IMR-90 (cell line): Measurements from ENCODE around the gene AMBRA1. TPM values are rescaled to one million over a fixed set of nuclear protein-coding genes. Genes with fewer than 3 reads are reported as not detected.
A peak's percentile ranks its signal among the peaks of the same experiment; 100 is the strongest.

Experiments used
- ATAC-seq: fragments of 200-7000 bp; cut with Tn5 transposase; 2 replicates; pipeline ENCODE4 v1.9.1; 2020; ENCODE audit warnings: low read depth, mild to moderate bottlenecking, moderate library complexity
- BruUV-seq: library from RNA; stranded (reverse); fragments of 400-500 nt; replicated peaks from 2 replicates; lab custom pipeline; 2021; lab: Mats Ljungman, UMichigan
- CTCF ChIA-PET: fragments of 300-600 bp; formaldehyde crosslinking; extraction: SDS; loops from one replicate; lab custom pipeline; 2021; ENCODE audit warnings: antibody characterized with exemption; lab: Yijun Ruan, JAX
- POLR2A ChIA-PET: fragments of 300-600 bp; sonication (Branson Sonifier 250); formaldehyde crosslinking; loops from one replicate; lab custom pipeline; 2022; ENCODE audit warnings: antibody characterized with exemption; ENCODE audit not compliant: unreplicated experiment; lab: Charles Lee
- DNase-seq: peaks from one replicate; pipeline ENCODE4 v3.0.0; 2013
- H2AFZ ChIP-seq: replicated peaks from 2 replicates; pipeline ENCODE3; 2013; ENCODE audit warnings: low read length, mild to moderate bottlenecking; ENCODE audit not compliant: poor library complexity
- H2AK5ac ChIP-seq: 2 replicates; pipeline ENCODE4 v1.6.1; 2013; ENCODE audit warnings: low read depth, low read length, inconsistent platforms
- H2AK9ac ChIP-seq: replicated peaks from 2 replicates; pipeline ENCODE3; 2013; ENCODE audit warnings: mild to moderate bottlenecking, low read depth, low read length, moderate library complexity; ENCODE audit not compliant: poor library complexity
- H2BK120ac ChIP-seq: 2 replicates; pipeline ENCODE4 v1.6.1; 2013; ENCODE audit warnings: low read depth, low read length, inconsistent platforms
- H2BK15ac ChIP-seq: 3 replicates; pipeline ENCODE4 v1.6.1; 2013; ENCODE audit warnings: low read depth, low read length, inconsistent platforms
- H2BK20ac ChIP-seq: 2 replicates; pipeline ENCODE4 v1.6.1; 2013; ENCODE audit warnings: low read depth, mild to moderate bottlenecking, inconsistent platforms, low read length, moderate library complexity
- H2BK5ac ChIP-seq: 2 replicates; pipeline ENCODE4 v1.6.1; 2013; ENCODE audit warnings: mild to moderate bottlenecking, low read depth, low read length, inconsistent platforms; ENCODE audit not compliant: poor library complexity, severe bottlenecking
- H3K14ac ChIP-seq: replicated peaks from 2 replicates; pipeline ENCODE4 v1.6.1; 2013; ENCODE audit warnings: low read depth, low read length, inconsistent platforms
- H3K18ac ChIP-seq: 2 replicates; pipeline ENCODE4 v1.6.1; 2013; ENCODE audit warnings: low read depth, low read length, control low read depth
- H3K23ac ChIP-seq: 2 replicates; pipeline ENCODE4 v1.6.1; 2013; ENCODE audit warnings: low read depth, low read length, inconsistent platforms
- H3K27ac ChIP-seq: 2 replicates; pipeline ENCODE4 v1.5.1; 2013; ENCODE audit warnings: mild to moderate bottlenecking, control low read depth, low read length; ENCODE audit not compliant: insufficient read depth
- H3K27me3 ChIP-seq: 2 replicates; pipeline ENCODE4 v1.6.1; 2013; ENCODE audit warnings: low read length; ENCODE audit not compliant: control insufficient read depth, insufficient read depth
- H3K36me3 ChIP-seq: 2 replicates; pipeline ENCODE4 v1.6.1; 2013; ENCODE audit warnings: low read length, mixed read lengths; ENCODE audit not compliant: control insufficient read depth, insufficient read depth
- H3K4ac ChIP-seq: 2 replicates; pipeline ENCODE4 v1.6.1; 2013; ENCODE audit warnings: low read depth, low read length, inconsistent platforms
- H3K4me1 ChIP-seq: 2 replicates; pipeline ENCODE4 v1.6.1; 2013; ENCODE audit warnings: low read length, mixed read lengths; ENCODE audit not compliant: control insufficient read depth, insufficient read depth
- H3K4me2 ChIP-seq: 2 replicates; pipeline ENCODE4 v1.6.1; 2013; ENCODE audit warnings: low read depth, mild to moderate bottlenecking, control low read depth, low read length, moderate library complexity
- H3K4me3 ChIP-seq: 2 replicates; pipeline ENCODE4 v1.5.1; 2013; ENCODE audit warnings: low read depth, mild to moderate bottlenecking, control low read depth, low read length, moderate library complexity; ENCODE audit not compliant: insufficient read depth
- H3K56ac ChIP-seq: 2 replicates; pipeline ENCODE4 v1.6.1; 2013; ENCODE audit warnings: low read length, inconsistent platforms; ENCODE audit not compliant: insufficient read depth; ENCODE audit errors: extremely low read depth
- H3K79me1 ChIP-seq, 2 experiments: 2 replicates each; pipeline ENCODE4 v1.6.1; 2013; ENCODE audit warnings: low read length in 2 of 2, inconsistent platforms in 1 of 2, low read depth in 1 of 2
- H3K9ac ChIP-seq: 2 replicates; pipeline ENCODE4 v1.6.1; 2013; ENCODE audit warnings: low read depth, low read length, control low read depth
- H3K9me1 ChIP-seq: 2 replicates; pipeline ENCODE4 v1.6.1; 2013; ENCODE audit warnings: low read length, inconsistent platforms; ENCODE audit not compliant: insufficient read depth
- H3K9me3 ChIP-seq: 2 replicates; pipeline ENCODE4 v1.6.1; 2013; ENCODE audit warnings: low read length; ENCODE audit not compliant: control insufficient read depth, insufficient read depth
- H4K20me1 ChIP-seq: 2 replicates; pipeline ENCODE4 v1.6.1; 2013; ENCODE audit warnings: low read length, inconsistent platforms; ENCODE audit not compliant: insufficient read depth
- H4K5ac ChIP-seq: 2 replicates; pipeline ENCODE4 v1.6.1; 2013; ENCODE audit warnings: mild to moderate bottlenecking, low read depth, low read length, control low read depth
- H4K8ac ChIP-seq, 2 experiments: 2 replicates each; pipeline ENCODE4 v1.6.1; 2013; ENCODE audit warnings: low read depth in 2 of 2, low read length in 2 of 2, control low read depth in 1 of 2, inconsistent platforms in 1 of 2
- H4K91ac ChIP-seq: 2 replicates; pipeline ENCODE4 v1.6.1; 2013; ENCODE audit warnings: low read depth, low read length, inconsistent platforms; ENCODE audit not compliant: insufficient read depth
- BHLHE40 ChIP-seq: fragments of 150-350 bp; IDR thresholded peaks from 2 replicates; pipeline ENCODE4 v1.6.1; 2016; ENCODE audit warnings: mild to moderate bottlenecking, low read depth, low read length
- CEBPB ChIP-seq: IDR thresholded peaks from 2 replicates; pipeline ENCODE4 v1.6.1; 2012; ENCODE audit warnings: low read depth, low read length, improper control_type of control experiment
- CHD1 ChIP-seq: IDR thresholded peaks from 2 replicates; pipeline ENCODE4 v1.6.1; 2012; ENCODE audit warnings: low read depth, low read length, improper control_type of control experiment
- FOS ChIP-seq: fragments of 150-350 bp; IDR thresholded peaks from 2 replicates; pipeline ENCODE4 v1.6.1; 2016; ENCODE audit warnings: low read depth, low read length
- NFE2L2 ChIP-seq: fragments of 150-350 bp; IDR thresholded peaks from 2 replicates; pipeline ENCODE4 v1.6.1; 2016; ENCODE audit warnings: low read depth, mild to moderate bottlenecking, low read length
- RCOR1 ChIP-seq: IDR thresholded peaks from 2 replicates; pipeline ENCODE4 v1.6.1; 2012; ENCODE audit warnings: mild to moderate bottlenecking, low read length, improper control_type of control experiment; ENCODE audit not compliant: insufficient replicate concordance
- RFX5 ChIP-seq: IDR thresholded peaks from 2 replicates; pipeline ENCODE4 v1.8.0; 2012; ENCODE audit warnings: low read depth, mild to moderate bottlenecking, low read length, moderate library complexity
- SMC3 ChIP-seq: fragments of 150-350 bp; IDR thresholded peaks from 2 replicates; pipeline ENCODE4 v1.6.1; 2016; ENCODE audit warnings: low read depth, mild to moderate bottlenecking, antibody characterized with exemption, low read length, moderate library complexity
- WGBS, 2 experiments: methylation state at CpG; one replicate each; pipeline versions ENCODE4 v1.1.5 to v1.1.7; 2013; ENCODE audit warnings: missing lambda C conversion rate in 2 of 2; ENCODE audit not compliant: insufficient read length in 1 of 2; ENCODE audit errors: extremely low coverage in 2 of 2; 5-methylcytosine and 5-hydroxymethylcytosine counted together
- dilution Hi-C: fragments of 300-500 bp; cut with HindIII; formaldehyde crosslinking; loops from one replicate; pipeline ENCODE4 v1.14.3; 2018; ENCODE audit warnings: low sequenced_read_pairs; ENCODE audit not compliant: unreplicated experiment
- in situ Hi-C: fragments of 300-500 bp; cut with MboI; formaldehyde crosslinking; loops from 3 replicates; pipeline ENCODE4 v1.14.3; 2019; ENCODE audit warnings: low sequenced_read_pairs, inconsistent platforms, mixed read lengths
- intact Hi-C: fragments of 100-400 bp; cut with micrococcal nuclease; formaldehyde crosslinking; loops from 2 replicates; pipeline ENCODE4 v1.10.0; 2022
- polyA plus RNA-seq, 3 experiments: library from polyadenylated mRNA; depleted of rRNA; stranded (reverse); fragments of >200 nt; gene quantifications; 2 replicates each; pipeline ENCODE4 v1.2.3, GENCODE V29; 2012; ENCODE audit warnings: low replicate concordance in 1 of 3
- total RNA-seq: library from RNA; depleted of rRNA; stranded (reverse); fragments of >200 nt; gene quantifications from 2 replicates; pipeline ENCODE4 v1.2.3, GENCODE V29; 2012
- TF ChIP-seq, protein P1 (sequence below): fragments of 150-350 bp; IDR thresholded peaks from 2 replicates; pipeline ENCODE4 v1.6.1; 2016; ENCODE audit warnings: low read depth, mild to moderate bottlenecking, low read length, moderate library complexity, borderline replicate concordance
- TF ChIP-seq, protein P2 (sequence below): fragments of 150-350 bp; IDR thresholded peaks from 2 replicates; pipeline ENCODE4 v1.6.1; 2017; ENCODE audit warnings: mild to moderate bottlenecking, antibody characterized with exemption, low read length, low read depth

AMBRA1 gene
- total and polyA plus RNA-seq, 2 of the 4 experiments (the other 2 are of a cell fraction): 9.4 to 18.3 TPM

DNA sequence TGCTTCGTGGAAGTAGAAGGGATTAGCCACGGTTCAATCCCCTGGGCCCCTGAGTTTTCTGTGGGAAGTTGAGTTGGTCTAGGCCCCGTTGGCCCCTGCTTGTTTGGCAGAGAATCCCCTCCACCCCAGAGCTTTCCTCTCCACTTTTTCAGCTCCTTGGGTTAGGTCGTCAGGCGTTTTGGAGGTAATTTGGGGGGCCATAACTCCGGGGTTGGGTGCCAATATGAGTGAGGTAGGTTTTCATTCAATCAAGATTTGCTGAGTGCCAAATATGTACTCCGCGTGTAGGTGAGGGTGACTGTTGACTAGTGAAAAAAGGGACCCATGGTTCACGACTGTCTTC is 24.1 kb upstream of the AMBRA1 start:
- Histone ChIP-seq H2BK20ac (no peak overlapping the region), H4K8ac (peak overlapping the region; percentile 95 to 98), H3K79me1 (peaks cover 16 to 47% of the 10 kb centered on the region in 2 experiments), H2BK5ac (peak overlapping the region; percentile 6), H3K36me3 (peaks cover 3% of the 10 kb centered on the region; the same call in 1 of the 2 replicates), H3K4me2 (peak overlapping the region; percentile 98), H3K4me3 (peak overlapping the region; percentile 90), H3K4me1 (peaks cover 5% of the 10 kb centered on the region; the same call in 1 of the 2 replicates), H3K14ac (peak overlapping the region; percentile 97), H3K9me1 (peaks cover 6% of the 10 kb centered on the region; the same call in 1 of the 2 replicates), H3K56ac (0 out of 2 replicates have a peak overlapping the region, but pooled peaks have one; percentile 51), H2BK15ac (no peak overlapping the region), H2AK9ac (peak overlapping the region; percentile 90), H3K27me3 (no peaks in the 10 kb centered on the region), H3K9me3 (no peaks in the 10 kb centered on the region), H3K9ac (peak overlapping the region; percentile 91), H2AK5ac (peak overlapping the region; percentile 83; the same call in 1 of the 2 replicates), H2AFZ (peak overlapping the region; percentile 97), H4K20me1 (no peaks in the 10 kb centered on the region), H4K91ac (0 out of 2 replicates have a peak overlapping the region, but pooled peaks have one; percentile 33), H3K23ac (peak overlapping the region; percentile 79; the same call in 1 of the 2 replicates), H3K18ac (no peak overlapping the region), H3K4ac (peak overlapping the region; percentile 69), H3K27ac (peak overlapping the region; percentile 82), H2BK120ac (no peak overlapping the region), H4K5ac (peak overlapping the region; percentile 3)
- in situ Hi-C loops (no loop called here), intact Hi-C loops (loop anchor here (1.0 kb wide), 1 partner anchor 229 kb away; no protein-coding TSS in a partner anchor), dilution Hi-C loops (no loop called here)
- CTCF ChIA-PET: interaction anchor here (0.6 to 1.3 kb wide), 6 partner anchors 10 to 229 kb away, joined by 3 to 6 read pairs (median 3); no protein-coding TSS in a partner anchor
- POLR2A ChIA-PET: no interaction called here
- no TSS peak for BruUV-seq
- WGBS, 2 experiments: no CpG with 5 or more reads among the region's 9 CpGs
- DNase-seq (no peak), ATAC-seq (no peak)
- TF ChIP-seq SMC3: no peak
- TF ChIP-seq, protein P1, sequence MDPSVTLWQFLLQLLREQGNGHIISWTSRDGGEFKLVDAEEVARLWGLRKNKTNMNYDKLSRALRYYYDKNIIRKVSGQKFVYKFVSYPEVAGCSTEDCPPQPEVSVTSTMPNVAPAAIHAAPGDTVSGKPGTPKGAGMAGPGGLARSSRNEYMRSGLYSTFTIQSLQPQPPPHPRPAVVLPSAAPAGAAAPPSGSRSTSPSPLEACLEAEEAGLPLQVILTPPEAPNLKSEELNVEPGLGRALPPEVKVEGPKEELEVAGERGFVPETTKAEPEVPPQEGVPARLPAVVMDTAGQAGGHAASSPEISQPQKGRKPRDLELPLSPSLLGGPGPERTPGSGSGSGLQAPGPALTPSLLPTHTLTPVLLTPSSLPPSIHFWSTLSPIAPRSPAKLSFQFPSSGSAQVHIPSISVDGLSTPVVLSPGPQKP: no peak
- no peak for TF ChIP-seq BHLHE40
- TF ChIP-seq CEBPB: no peak
- no peak for TF ChIP-seq FOS
- no peak for TF ChIP-seq RCOR1
- TF ChIP-seq CHD1: no peak
- TF ChIP-seq RFX5: no peak
- TF ChIP-seq, protein P2, sequence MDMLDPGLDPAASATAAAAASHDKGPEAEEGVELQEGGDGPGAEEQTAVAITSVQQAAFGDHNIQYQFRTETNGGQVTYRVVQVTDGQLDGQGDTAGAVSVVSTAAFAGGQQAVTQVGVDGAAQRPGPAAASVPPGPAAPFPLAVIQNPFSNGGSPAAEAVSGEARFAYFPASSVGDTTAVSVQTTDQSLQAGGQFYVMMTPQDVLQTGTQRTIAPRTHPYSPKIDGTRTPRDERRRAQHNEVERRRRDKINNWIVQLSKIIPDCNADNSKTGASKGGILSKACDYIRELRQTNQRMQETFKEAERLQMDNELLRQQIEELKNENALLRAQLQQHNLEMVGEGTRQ: no peak
- no peak for TF ChIP-seq NFE2L2
